Measurements from ENCODE around the gene AADACL3. TPM values are rescaled to one million over a fixed set of nuclear protein-coding genes. Genes with fewer than 3 reads are reported as not detected.

AADACL3 gene
- total RNA-seq, 4 donors from 2014 or later, result 11.6 to 70.4 (median 29.8) TPM

DNA sequence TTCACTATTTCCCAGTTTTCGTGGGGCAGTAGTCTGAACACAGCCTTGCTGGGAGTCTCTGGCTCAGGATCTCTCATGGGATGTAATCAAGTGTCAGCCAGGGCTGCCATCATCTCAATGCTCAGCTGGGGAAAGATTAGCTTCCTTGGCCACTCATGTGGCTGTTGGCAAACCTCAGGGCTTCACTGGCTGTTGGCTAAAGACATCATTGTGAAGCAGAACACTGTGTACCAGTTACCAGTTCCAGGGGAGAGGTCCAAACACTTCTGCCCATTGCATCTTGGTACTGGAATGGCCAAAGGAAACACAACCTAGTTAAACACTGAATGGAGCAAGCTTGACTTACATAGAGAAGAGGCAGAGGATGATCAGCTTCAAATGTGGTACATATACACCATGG is 38.3 kb upstream of the AADACL3 start:
- Histone ChIP-seq H3K4me3 (no peak overlapping the region), H3K27ac (no peak overlapping the region), H3K27me3 (peaks cover 3% of the 10 kb centered on the region), H3K4me1 (no peaks in the 10 kb centered on the region), H3K36me3 (no peaks in the 10 kb centered on the region), H3K9me3 (no peaks in the 10 kb centered on the region)
- no peak for DNase-seq (ENCODE audit: low spot score in 2 of 2)
- TF ChIP-seq POLR2A (IDR thresholded peaks at IDR 0.05) (no peak), EP300 (IDR thresholded peaks at IDR 0.05) (no peak), POLR2AphosphoS5 (IDR thresholded peaks at IDR 0.05) (no peak)
- TF ChIP-seq, protein P1, sequence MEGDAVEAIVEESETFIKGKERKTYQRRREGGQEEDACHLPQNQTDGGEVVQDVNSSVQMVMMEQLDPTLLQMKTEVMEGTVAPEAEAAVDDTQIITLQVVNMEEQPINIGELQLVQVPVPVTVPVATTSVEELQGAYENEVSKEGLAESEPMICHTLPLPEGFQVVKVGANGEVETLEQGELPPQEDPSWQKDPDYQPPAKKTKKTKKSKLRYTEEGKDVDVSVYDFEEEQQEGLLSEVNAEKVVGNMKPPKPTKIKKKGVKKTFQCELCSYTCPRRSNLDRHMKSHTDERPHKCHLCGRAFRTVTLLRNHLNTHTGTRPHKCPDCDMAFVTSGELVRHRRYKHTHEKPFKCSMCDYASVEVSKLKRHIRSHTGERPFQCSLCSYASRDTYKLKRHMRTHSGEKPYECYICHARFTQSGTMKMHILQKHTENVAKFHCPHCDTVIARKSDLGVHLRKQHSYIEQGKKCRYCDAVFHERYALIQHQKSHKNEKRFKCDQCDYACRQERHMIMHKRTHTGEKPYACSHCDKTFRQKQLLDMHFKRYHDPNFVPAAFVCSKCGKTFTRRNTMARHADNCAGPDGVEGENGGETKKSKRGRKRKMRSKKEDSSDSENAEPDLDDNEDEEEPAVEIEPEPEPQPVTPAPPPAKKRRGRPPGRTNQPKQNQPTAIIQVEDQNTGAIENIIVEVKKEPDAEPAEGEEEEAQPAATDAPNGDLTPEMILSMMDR (IDR thresholded peaks at IDR 0.05), result no peak
- 84% methylated on average over 1 of the region's 1 CpG for WGBS

DNA sequence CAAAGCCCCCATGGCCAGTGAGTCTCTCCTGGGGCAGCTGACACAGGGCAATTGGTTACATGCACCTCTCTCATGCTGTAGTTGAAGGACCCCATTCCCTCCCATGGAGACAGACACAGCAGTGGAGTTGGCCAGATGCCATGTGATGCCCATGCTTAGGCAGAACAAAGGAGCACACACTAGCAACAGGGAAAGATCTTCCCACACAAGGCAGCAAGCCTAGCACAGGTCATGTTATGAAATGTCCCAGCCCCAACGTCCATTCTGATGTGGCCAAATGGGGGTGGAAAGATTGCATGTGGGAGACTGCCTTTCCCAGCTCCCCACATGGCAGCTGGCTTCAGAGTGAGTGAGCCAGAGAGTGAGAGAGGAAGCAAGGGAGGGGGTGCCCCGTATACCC is 37.6 kb upstream of the AADACL3 start:
- H3K4me3 ChIP-seq, result no peak overlapping the region
- no peaks in the 10 kb centered on the region for H3K36me3 ChIP-seq
- H3K27ac ChIP-seq, result no peak overlapping the region

DNA sequence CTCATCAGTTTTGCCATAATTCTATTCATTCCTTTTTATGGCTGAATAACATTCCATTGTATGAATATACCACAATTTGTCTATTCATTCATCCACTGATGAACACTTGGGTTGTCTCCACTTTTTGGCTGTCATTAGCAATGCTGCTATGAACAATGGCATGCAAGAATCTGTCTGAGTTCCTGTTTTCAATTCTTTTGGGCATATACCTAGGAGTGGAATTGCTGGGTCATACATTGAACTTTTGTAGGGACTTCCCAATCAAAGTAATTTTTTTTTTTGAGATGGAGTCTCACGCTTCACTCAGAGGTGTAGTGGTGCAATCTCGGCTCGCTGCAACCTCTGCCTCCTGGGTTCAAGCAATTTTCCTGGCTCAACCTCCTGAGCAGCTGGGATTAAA is 37.1 kb upstream of the AADACL3 start:
- H3K4me3 ChIP-seq, result no peak overlapping the region
- H3K9me3 ChIP-seq, result no peaks in the 10 kb centered on the region
- TF ChIP-seq, protein P1 (IDR thresholded peaks at IDR 0.05), result no peak
- no peak for TF ChIP-seq POLR2A (IDR thresholded peaks at IDR 0.05)
- TF ChIP-seq EP300 (IDR thresholded peaks at IDR 0.05), result no peak
- TF ChIP-seq POLR2AphosphoS5 (IDR thresholded peaks at IDR 0.05), result no peak
- H3K27me3 ChIP-seq, result peaks cover 3% of the 10 kb centered on the region
- H3K27ac ChIP-seq, result no peak overlapping the region
- WGBS, result 76% methylated on average over 3 of the region's 3 CpGs
- no peaks in the 10 kb centered on the region for H3K36me3 ChIP-seq
- DNase-seq (ENCODE audit: low spot score in 2 of 2), result no peak
- H3K4me1 ChIP-seq, result no peaks in the 10 kb centered on the region

More for the DNA sequence above, 37.6 kb upstream of the AADACL3 start:
- DNase-seq (ENCODE audit: low spot score in 2 of 2), result no peak
- H3K27me3 ChIP-seq, result peaks cover 3% of the 10 kb centered on the region
- TF ChIP-seq POLR2AphosphoS5 (IDR thresholded peaks at IDR 0.05) (no peak), EP300 (IDR thresholded peaks at IDR 0.05) (no peak), POLR2A (IDR thresholded peaks at IDR 0.05) (no peak)
- TF ChIP-seq, protein P1 (IDR thresholded peaks at IDR 0.05), result no peak
- WGBS, result 49% methylated on average over 2 of the region's 2 CpGs
- no peaks in the 10 kb centered on the region for H3K9me3 ChIP-seq
- H3K4me1 ChIP-seq, result no peaks in the 10 kb centered on the region

DNA sequence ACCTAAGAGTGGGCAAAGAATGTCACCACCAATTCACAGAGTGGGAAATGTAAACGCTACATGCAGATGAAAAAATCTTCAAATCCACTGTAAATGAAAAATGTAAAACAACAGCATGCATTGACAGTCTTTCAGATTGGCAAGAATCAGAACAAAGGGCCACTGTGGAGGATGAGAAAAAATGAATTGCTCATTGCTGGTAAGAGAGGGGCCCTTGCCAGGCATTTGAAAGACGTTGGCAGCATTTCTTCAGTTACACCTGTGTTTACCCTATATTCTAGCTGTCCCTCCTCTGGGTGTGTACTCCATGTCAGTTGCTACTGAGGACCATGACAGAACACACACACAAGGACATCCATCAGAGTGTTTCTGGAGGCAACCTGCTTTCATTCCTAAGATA is 25.8 kb upstream of the AADACL3 start:
- Histone ChIP-seq H3K27ac (no peak overlapping the region), H3K36me3 (no peaks in the 10 kb centered on the region), H3K4me3 (no peak overlapping the region), H3K4me1 (no peaks in the 10 kb centered on the region), H3K9me3 (no peaks in the 10 kb centered on the region), H3K27me3 (no peaks in the 10 kb centered on the region)
- DNase-seq (ENCODE audit: low spot score in 2 of 2), result no peak
- no peak for TF ChIP-seq POLR2A (IDR thresholded peaks at IDR 0.05)
- TF ChIP-seq, protein P1 (IDR thresholded peaks at IDR 0.05), result no peak
- TF ChIP-seq EP300 (IDR thresholded peaks at IDR 0.05), result no peak
- no peak for TF ChIP-seq POLR2AphosphoS5 (IDR thresholded peaks at IDR 0.05)
- WGBS, result 43% methylated on average over 2 of the region's 2 CpGs

DNA sequence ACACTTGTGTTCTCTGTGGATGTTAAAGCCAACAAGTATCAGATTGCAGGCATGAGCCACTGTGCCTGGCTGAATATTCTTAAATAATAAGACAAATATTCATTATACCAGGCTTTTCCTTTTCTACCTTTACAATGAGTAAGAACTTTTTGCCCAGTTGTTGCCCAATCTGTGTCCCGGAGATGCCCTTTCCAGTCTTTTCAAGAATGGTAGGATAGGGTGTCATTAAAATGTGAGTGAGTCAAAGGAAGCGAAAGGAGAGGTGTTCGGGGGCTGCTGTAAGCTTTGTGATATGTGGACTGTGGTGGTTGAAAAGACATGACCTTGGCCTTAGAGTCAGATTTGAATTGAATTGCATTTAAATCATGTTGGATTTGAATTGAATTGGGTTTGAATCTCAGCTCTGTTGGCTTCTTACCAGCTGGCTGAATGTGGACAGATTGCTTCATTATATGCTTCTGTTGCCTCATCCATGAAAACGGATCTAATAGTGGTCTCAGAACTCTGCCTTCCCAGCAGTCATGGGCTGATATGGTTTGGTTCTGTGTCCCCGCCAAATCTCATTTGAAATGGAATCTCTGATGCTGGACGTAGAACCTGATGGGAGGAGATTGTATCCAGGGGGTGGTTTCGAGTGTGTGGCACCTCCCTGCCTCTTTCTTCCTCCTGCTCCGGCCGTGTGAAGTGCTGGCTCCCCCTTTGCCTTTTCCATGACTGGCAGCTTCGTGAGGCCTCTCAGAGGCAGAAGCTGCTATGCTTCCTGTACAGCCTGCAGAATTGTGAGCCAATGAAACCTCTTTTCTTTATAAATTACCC is 22.7 kb upstream of the AADACL3 start:
- Histone ChIP-seq H3K4me3 (no peak overlapping the region), H3K27ac (no peak overlapping the region), H3K27me3 (no peaks in the 10 kb centered on the region), H3K4me1 (no peaks in the 10 kb centered on the region), H3K36me3 (no peaks in the 10 kb centered on the region), H3K9me3 (no peaks in the 10 kb centered on the region)
- DNase-seq (ENCODE audit: low spot score in 2 of 2), result no peak
- TF ChIP-seq, protein P1 (IDR thresholded peaks at IDR 0.05), result no peak
- TF ChIP-seq EP300 (IDR thresholded peaks at IDR 0.05) (no peak), POLR2A (IDR thresholded peaks at IDR 0.05) (no peak), POLR2AphosphoS5 (IDR thresholded peaks at IDR 0.05) (no peak)
- WGBS, result 66% methylated on average over 10 of the region's 10 CpGs

All from suprapubic skin (tissue), 4 donors.